Umbilical cord (tissue), 2 donors: ENCODE results near the gene EIF2AK3. TPM values are rescaled to one million over a fixed set of nuclear protein-coding genes. Genes with fewer than 3 reads are reported as not detected.
"Not testable (repeated sequence)": the region's sequence is repeated elsewhere in the genome, so short reads cannot be mapped to it uniquely, and the experiment has no call there.

Source experiments
- DNase-seq: peaks from one replicate; pipeline ENCODE4 v3.0.0-alpha.2; 2015; ENCODE audit warnings: low spot score
- total RNA-seq: library from RNA; depleted of rRNA; stranded (reverse); fragments of >200 nt; gene quantifications from one replicate; pipeline ENCODE4 v1.2.3, GENCODE V29; 2014; ENCODE audit warnings: low replicate concordance; ENCODE audit not compliant: insufficient read depth

The EIF2AK3 gene
- total RNA-seq: 20.2 TPM

DNA sequence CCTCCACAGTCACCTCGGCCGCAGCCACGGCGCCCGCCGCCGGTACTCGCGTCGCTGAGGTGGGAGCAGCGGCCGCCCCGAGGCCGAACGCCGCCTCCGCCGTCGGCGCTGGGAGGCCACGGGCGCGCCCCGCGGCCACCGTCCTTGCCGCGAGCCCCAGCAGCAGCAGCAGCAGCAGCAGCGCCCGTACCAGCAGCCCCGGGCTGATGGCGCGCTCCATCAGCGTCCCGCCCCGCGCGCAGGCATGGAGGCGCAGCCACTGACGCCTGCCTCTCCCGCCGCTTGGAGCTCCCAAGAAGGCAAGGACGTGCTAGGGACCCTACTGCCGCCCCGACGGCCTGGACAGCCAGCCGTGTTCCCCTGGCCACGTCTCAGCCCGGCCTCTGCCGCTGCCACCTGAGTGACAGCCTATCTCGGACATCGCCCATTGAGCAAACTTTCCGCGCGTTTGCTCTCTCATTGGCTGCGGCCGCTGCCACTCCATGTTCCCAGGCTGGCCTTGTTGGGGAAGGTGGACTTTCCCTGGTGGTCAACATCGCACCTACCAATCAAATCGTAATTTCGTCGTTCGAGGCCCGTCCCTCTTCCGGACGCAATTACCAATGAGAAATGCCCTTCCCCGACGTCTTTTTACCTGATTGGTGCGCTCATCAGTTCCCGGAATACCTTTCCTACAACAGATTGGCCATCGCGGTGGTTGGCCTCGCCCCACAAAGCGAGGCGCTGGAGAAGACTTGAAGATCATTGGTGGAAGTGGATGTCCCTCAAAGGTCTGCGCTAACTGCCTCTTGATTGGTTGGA lies at the start of gene EIF2AK3:
EIF2AK3 (minus strand) TSS at position 410 of the 801 bp plus-strand sequence; CDS start at position 220, 190 bp downstream.
- DNase-seq: peak; percentile 100

DNA sequence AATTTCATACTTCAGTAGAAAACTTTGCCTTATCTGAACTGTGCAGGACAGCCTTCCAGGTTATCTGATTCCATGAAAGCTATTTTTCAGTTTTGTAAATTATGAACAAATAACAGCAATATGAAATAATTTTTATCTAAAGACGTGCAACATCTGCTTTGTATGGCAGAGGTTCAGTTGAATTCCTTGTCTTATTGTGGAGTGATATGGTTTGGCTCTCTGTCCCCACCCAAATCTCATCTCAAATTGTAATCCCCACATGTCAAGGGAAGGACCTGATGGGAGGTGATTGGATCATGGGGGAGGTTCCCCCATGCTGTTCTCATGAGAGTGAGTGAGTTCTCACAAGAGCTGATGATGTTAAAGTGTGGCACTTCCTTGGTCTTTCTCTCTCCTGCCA lies 46.1 kb upstream of the EIF2AK3 start:
- no peak for DNase-seq

- peak; percentile 48 for DNase-seq
Measured at GRCh38 chr2:88671786-88672427, 44.6 kb upstream of the EIF2AK3 start.

DNA sequence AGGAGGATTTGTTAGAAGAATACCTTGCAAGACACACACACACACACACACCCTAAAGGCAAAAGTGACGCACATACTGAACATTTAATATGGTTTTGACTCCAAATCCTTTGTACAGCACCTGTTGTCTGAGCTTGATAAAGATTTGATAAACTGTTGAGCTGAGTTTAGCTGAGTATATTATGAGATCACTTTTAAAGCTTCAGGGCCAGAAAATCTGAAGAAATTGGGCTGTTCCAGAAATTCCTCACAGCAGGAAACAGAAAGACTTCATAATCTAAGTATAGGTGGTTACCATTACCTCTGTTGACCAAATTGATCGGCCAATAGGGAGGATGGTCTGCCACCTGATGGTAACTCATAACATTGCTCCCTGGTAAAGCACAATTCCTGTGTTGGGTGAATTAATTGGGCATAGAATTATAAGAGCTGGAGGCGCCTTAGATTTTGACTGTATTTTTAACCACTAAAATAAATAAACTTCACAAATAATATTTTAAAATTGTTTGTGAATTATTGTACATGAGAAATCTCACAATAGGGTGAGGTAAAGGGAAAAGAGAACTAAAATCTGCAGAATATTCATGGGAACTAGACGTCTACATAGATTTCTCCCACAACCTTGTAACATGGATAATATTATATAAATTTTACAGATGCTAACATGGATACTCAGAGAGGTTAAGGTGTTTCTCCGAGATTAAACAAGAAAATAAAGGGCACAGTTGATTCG lies 42.4 kb upstream of the EIF2AK3 start:
- DNase-seq: peak; percentile 22

DNA sequence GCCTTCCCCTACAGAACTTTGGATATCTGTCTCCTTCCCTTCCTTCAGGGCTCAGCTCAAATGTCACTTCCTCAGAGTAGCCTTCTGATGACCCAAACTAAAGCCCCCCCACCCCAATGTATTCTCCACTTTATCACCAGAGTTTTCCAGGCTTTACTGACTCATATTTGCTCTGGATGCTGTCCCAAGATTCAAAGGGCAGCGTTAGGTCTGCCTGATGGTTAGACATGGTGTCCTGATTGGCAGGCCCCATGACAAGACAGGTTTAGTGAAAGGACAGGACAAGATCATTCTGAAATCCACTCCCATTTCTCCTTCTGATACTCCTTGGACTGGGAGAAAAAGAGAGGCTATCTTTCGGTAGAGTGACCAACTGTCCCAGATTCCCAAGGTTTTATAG lies 41.6 kb upstream of the EIF2AK3 start:
- no peak for DNase-seq

DNA sequence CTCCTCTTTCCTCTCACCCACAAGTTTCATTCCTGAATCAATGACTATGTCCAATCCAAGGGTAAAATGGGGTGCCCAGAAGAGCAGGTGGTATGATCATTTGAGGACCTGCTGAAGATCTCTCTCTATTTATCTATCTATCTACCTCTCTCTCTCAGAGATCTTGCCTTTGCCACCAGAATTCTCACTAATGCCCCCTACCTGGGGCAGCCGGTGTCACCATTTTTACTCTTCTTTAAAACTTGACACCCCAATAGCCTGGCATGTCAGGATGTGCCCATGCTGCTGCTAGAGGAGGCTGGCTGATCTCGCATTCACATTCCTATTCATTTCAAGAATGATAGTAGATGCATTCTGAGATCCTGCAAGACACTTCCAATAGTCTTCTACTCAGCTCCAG lies 40.0 kb upstream of the EIF2AK3 start:
- no peak for DNase-seq

GRCh38 chr2:88666576-88666975 lies 39.3 kb upstream of the EIF2AK3 start:
- DNase-seq: no peak

DNA sequence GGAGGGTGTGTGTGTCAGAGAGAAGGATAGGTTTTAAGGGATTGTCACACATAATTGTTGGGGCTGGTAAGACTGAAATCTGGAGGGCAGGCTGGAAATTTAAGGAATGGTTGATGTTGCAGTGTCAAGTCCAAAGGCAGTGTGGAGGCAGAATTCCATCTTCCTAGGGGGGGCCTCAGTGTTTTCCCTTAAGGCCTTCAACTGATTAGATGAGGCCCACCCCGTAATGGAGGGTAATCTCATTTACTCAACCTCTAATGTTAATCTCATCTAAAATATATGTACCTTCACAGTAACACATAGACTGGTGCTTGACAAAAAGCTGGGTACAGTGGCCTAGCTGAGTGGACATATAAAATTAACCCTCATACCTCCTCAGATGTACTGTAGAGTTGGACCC lies 33.4 kb upstream of the EIF2AK3 start:
- no peak for DNase-seq

DNA sequence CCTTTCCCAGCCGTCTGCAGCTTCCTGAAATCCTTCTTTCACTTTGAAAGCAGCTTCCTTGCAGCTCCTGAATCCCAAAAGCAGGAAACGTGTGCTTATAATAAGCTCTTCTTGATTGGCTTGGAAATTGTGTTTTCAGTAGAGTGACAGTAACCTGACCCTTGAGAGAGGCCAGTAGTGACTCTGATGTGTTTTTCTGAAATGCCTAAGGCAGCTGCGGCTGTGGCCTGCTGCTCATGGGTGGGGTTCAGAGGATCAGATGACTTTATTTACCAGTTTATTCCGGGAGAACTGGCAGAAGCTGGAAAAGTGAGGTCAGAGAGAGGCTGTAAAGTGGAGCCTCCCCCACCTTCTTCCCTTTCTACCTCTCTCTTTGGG lies 32.3 kb upstream of the EIF2AK3 start:
- peak; percentile 58 for DNase-seq

DNA sequence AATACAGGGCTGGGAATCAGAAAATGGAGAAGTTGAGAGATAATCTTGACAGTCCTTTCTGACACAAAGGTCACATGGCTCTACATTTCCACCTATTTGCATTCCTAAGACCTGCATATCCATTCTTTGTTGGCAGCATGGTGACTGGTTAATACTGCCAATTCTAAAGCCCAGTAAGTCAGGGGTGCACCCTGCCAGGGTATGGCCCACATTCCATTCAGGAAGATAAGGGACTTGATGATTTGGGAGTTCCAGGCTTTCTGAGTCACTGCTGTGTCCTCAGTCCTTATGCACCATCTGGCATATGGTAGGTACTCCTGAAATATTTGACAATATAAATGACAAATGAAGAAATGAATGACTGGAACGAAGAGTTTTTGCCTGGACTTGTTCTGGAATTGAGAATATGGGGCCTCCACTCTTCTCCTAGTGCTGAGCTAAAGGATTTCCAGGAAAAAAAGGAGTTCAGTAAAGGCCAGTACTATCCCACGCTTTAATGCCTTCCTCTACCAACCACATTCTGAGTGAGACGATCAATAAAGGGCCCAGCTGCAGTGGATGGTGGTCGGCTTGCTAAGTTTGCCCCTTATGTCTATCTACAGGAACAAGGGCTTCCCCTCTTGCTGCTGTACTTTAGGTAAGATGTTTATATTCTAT lies 31.7 kb upstream of the EIF2AK3 start:
- DNase-seq: peak; percentile 36

- DNase-seq: peak; percentile 62
Measured at GRCh38 chr2:88658326-88658725, 31.1 kb upstream of the EIF2AK3 start.

DNA sequence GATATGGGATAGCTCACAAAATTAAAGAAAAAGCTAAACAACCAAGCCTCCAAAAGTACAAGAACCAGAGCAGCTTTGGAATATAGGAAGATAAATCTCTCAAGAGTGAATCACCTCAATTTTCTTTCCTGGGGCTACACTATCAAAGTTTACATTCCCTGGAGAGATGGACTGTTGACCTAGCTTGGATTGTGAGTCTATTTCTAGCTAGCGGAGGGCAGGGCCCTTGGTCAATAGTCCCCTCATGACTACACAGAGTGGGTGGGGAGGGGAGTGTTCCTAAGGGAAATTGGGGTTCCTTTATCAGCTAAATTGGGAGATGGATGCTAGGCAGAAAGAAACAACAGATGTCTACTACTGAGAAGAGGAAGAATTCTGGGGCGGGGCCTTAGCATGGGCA lies 29.9 kb upstream of the EIF2AK3 start:
- no peak for DNase-seq

- no peak for DNase-seq
Measured at GRCh38 chr2:88656690-88657089, 29.4 kb upstream of the EIF2AK3 start.

GRCh38 chr2:88654714-88655113 lies 27.4 kb upstream of the EIF2AK3 start:
- DNase-seq: no peak

DNA sequence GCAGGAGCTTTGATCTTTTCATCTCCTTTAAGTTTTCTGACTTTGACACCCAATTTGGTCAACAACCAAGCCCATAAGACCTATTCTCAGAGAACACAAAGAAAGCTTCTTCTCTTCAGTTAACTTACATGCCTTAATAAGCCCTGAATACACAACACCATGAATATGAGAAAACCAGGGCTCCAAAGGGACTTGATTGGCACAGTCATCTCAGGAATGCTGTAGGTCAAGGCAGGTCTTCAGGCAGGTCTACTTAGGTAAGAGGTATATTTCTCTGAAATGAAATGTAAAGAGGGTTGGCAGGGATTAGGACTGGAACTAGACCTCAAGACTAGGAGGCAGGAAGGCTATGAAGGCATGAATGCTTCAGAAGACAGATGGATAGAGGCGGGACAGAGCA lies 24.4 kb upstream of the EIF2AK3 start:
- no peak for DNase-seq

GRCh38 chr2:88645291-88645882 lies 18.1 kb upstream of the EIF2AK3 start:
- not testable (repeated sequence) for DNase-seq

DNA sequence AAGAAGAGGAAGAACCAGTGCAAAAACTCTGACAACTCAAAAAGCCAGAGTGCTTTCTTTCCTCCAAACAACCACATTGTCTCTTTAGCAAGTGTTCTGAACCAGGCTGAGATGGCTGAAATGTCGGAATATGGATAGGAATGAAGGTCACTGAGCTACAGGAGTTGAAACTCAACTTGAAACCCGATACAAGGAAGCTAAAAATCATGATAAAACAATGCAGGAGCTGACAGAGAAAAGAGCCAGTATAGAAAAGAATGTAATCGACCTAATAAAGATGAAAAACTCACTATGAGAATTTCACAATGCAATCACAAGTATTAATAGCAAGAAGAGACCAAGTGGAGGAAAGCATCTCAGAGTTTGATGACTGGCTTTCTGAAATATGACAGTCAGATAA lies 15.0 kb upstream of the EIF2AK3 start:
- no peak for DNase-seq

GRCh38 chr2:88641330-88641729 lies 14.1 kb upstream of the EIF2AK3 start:
- DNase-seq: no peak

DNA sequence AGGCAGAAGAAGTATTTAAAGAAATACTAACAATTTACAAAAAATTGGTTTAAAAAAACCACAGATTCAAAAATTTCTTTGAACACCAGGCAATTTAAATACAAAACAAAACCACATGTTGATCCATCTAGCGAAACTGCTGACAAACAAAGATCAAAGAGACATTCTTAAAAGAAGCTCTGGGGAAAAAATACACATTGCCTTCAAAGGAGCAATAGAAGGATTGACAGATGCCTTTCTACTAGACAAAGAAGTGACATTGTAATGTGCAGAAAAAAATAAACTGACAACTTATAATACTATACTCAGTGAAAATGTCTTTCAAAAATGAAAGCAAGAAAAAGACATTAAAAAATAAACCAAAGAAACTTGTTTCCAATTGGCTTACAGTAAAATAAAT lies 12.6 kb upstream of the EIF2AK3 start:
- no peak for DNase-seq

DNA sequence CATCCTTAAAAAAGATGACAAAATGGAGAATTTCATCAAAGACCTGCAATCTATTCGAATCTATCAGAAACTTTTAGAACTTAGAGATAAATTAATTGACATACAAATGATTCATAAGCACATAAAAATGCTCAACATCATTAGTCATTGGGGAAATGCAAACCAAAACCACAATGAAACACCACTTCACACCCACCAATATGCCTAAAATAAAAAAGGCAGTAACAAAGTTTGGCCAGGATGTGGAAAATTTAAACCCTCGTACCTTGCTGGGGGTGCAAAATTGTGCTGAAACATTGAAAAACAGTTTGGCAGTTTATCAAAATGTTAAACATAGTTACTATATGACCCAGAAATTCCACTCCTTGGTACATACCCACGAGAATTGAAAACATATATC lies 11.5 kb upstream of the EIF2AK3 start:
- no peak for DNase-seq

DNA sequence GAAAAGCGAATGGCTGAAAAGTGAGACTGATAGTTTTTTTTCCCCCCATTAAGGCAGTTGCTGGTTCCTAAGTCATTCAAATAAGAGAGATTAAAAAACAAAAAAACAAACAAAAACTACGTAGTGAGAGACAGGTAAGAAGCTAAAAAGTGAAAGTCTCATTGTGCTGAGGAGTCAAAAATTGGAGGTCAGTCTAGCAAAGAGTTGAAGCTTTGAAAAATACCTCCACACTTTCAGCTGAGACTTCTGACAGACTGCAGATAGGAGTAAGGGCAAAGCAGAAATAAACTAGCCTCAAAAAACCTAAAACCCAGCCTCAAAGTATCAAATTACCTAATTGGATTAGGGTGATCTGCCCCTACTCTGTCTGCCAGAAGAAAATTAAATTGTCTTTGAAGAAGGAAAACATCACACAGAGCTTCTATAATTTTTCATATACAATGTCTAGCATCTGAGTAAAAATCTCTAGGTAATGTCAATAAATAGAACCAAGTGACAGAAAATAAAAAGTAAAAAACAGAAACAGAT lies 10.9 kb upstream of the EIF2AK3 start:
- no peak for DNase-seq
